A549 treated with Mapracorat at 1 μM for 4 hours (cell line): ENCODE results near the gene BRD8. TPM values are rescaled to one million over a fixed set of nuclear protein-coding genes. Genes with fewer than 3 reads are reported as not detected.

Experiments
- total RNA-seq: library from RNA; stranded (reverse); fragments of 200-300 nt; extraction: Qiagen RNA extraction; gene quantifications from 5 replicates; pipeline ENCODE4 v1.2.3, GENCODE V29; 2022

Gene BRD8, protein sequence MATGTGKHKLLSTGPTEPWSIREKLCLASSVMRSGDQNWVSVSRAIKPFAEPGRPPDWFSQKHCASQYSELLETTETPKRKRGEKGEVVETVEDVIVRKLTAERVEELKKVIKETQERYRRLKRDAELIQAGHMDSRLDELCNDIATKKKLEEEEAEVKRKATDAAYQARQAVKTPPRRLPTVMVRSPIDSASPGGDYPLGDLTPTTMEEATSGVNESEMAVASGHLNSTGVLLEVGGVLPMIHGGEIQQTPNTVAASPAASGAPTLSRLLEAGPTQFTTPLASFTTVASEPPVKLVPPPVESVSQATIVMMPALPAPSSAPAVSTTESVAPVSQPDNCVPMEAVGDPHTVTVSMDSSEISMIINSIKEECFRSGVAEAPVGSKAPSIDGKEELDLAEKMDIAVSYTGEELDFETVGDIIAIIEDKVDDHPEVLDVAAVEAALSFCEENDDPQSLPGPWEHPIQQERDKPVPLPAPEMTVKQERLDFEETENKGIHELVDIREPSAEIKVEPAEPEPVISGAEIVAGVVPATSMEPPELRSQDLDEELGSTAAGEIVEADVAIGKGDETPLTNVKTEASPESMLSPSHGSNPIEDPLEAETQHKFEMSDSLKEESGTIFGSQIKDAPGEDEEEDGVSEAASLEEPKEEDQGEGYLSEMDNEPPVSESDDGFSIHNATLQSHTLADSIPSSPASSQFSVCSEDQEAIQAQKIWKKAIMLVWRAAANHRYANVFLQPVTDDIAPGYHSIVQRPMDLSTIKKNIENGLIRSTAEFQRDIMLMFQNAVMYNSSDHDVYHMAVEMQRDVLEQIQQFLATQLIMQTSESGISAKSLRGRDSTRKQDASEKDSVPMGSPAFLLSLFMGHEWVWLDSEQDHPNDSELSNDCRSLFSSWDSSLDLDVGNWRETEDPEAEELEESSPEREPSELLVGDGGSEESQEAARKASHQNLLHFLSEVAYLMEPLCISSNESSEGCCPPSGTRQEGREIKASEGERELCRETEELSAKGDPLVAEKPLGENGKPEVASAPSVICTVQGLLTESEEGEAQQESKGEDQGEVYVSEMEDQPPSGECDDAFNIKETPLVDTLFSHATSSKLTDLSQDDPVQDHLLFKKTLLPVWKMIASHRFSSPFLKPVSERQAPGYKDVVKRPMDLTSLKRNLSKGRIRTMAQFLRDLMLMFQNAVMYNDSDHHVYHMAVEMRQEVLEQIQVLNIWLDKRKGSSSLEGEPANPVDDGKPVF
- total RNA-seq, result 46.5 to 51.5 TPM (median 47.0 TPM) in 5 replicates

GRCh38 chr5:138178516-138179276 lies at the start of gene BRD8, which contains the start of gene KIF20A:
Gene BRD8, minus strand, starts transcription at chr5:138178630. Its CDS starts 16 bp downstream, at chr5:138178614.
Gene KIF20A, plus strand, starts transcription at chr5:138179112. Its CDS starts 569 bp downstream, at chr5:138179681.

GRCh38 chr5:138213161-138214029 lies 35.0 kb upstream of the BRD8 start, which contains the start of gene CDC23:
Gene CDC23, minus strand, starts transcription at chr5:138213323. Its CDS starts 11 bp downstream, at chr5:138213312.

GRCh38 chr5:138138949-138139780 lies 39.3 kb downstream of the BRD8 start, which contains the start of gene NME5:
Gene NME5, minus strand, starts transcription at chr5:138139428. Its CDS starts 648 bp downstream, at chr5:138138780.

Other genes with a start within 250 kb of the BRD8 start
- gene FAM13B, start 145.6 kb downstream of the BRD8 start, total RNA-seq, result 11.1 to 16.8 TPM (median 11.3 TPM) in 5 replicates
- gene WNT8A, start 94.6 kb downstream of the BRD8 start, total RNA-seq, result not detected in 5 replicates
- gene NME5, start 39.2 kb downstream of the BRD8 start, total RNA-seq, result not detected in 5 replicates
- gene KIF20A, start 482 bp upstream of the BRD8 start, total RNA-seq, result 37.7 to 49.8 TPM (median 43.8 TPM) in 5 replicates
- gene CDC23, start 34.7 kb upstream of the BRD8 start, total RNA-seq, result 23.0 to 28.9 TPM (median 27.7 TPM) in 5 replicates
- gene GFRA3, start 96.0 kb upstream of the BRD8 start, total RNA-seq, result 0.18 TPM in 1 of 5 replicates, not detected in the others
- 8.2 to 11.9 TPM (median 10.5 TPM) in 5 replicates for gene CDC25C, start 153.2 kb upstream of the BRD8 start, total RNA-seq
- 17.3 to 21.6 TPM (median 19.5 TPM) in 5 replicates for gene FAM53C, start 159.6 kb upstream of the BRD8 start, total RNA-seq
- gene KDM3B, start 174.1 kb upstream of the BRD8 start, total RNA-seq, result 34.0 to 43.3 TPM (median 39.9 TPM) in 5 replicates